HepG2 (cell line): ENCODE measurements around the gene CAPN9. TPM values are rescaled to one million over a fixed set of nuclear protein-coding genes. Genes with fewer than 3 reads are reported as not detected.

Experiments used
- ATAC-seq: fragments of 200-7000 bp; cut with Tn5 transposase; 3 replicates; pipeline ENCODE4 v1.9.1; 2020; ENCODE audit warnings: mild to moderate bottlenecking, moderate library complexity
- BruUV-seq: library from RNA; stranded (reverse); fragments of 400-500 nt; replicated peaks from 2 replicates; lab custom pipeline; 2021; lab: Mats Ljungman, UMichigan
- CTCF ChIA-PET: fragments of 300-600 bp; formaldehyde crosslinking; extraction: SDS; loops from one replicate; lab custom pipeline; 2021; ENCODE audit warnings: low total read pairs, inconsistent platforms, low intra/inter-chr PET ratio; lab: Yijun Ruan, JAX
- POLR2A ChIA-PET: fragments of 350-600 bp; sonication (Branson Sonifier 250); formaldehyde crosslinking; loops from one replicate; lab custom pipeline; 2020; ENCODE audit warnings: antibody characterized with exemption, inconsistent platforms; lab: Yijun Ruan, JAX
- DNase-seq: peaks from one replicate; pipeline ENCODE4 v3.0.0-alpha.2; 2015; ENCODE audit warnings: low spot score
- FAIRE-seq: peaks from 3 replicates; lab custom pipeline; 2011; peaks lifted over from hg19 to GRCh38; lab: Jason Lieb, UNC
- H2AFZ ChIP-seq: one replicate; pipeline ENCODE4 v1.6.1; 2011; ENCODE audit warnings: low read length, inconsistent platforms
- H3K27ac ChIP-seq: fragments of 300-600 bp; 3 replicates; pipeline ENCODE4 v1.8.0; 2011; ENCODE audit warnings: mixed run types, mild to moderate bottlenecking, mixed read lengths, low read length, inconsistent platforms; ENCODE audit not compliant: insufficient read depth; ENCODE audit errors: extremely low read length
- H3K27me3 ChIP-seq, 2 experiments: fragments of 200-600 bp in 1 of 2; 2 replicates in 1 of 2; 3 replicates in 1 of 2; pipeline versions ENCODE4 v1.6.0 to v1.8.0; 2011; ENCODE audit warnings: low read length in 2 of 2, mild to moderate bottlenecking in 2 of 2, moderate library complexity in 2 of 2, inconsistent platforms in 1 of 2; ENCODE audit not compliant: insufficient read depth in 2 of 2, control insufficient read depth in 1 of 2
- H3K36me3 ChIP-seq, 2 experiments: fragments of 200-600 bp in 1 of 2; replicated peaks in 1 of 2; 2 replicates in 1 of 2; 3 replicates in 1 of 2; pipeline versions ENCODE4 v1.5.1 to v1.8.0; 2011; ENCODE audit warnings: low read length in 2 of 2, inconsistent platforms in 1 of 2; ENCODE audit not compliant: insufficient read depth in 2 of 2, control insufficient read depth in 1 of 2
- H3K4me1 ChIP-seq: 2 replicates; pipeline ENCODE4 v1.5.1; 2012; ENCODE audit warnings: low read length, inconsistent platforms; ENCODE audit not compliant: insufficient read depth
- H3K4me2 ChIP-seq: 2 replicates; pipeline ENCODE4 v1.6.0; 2011; ENCODE audit warnings: low read depth, low read length, inconsistent platforms
- H3K4me3 ChIP-seq, 3 experiments: fragments of 200-600 bp in 1 of 3; sonication (generic), shearing (Covaris generic) in 1 of 3; replicated peaks in 1 of 3; 2 replicates each; pipeline ENCODE4 v1.5.1; 2011 to 2016; ENCODE audit warnings: low read length in 3 of 3, inconsistent platforms in 2 of 3, low read depth in 2 of 3, mild to moderate bottlenecking in 2 of 3, control low read depth in 1 of 3, mixed read lengths in 1 of 3; ENCODE audit not compliant: insufficient read depth in 1 of 3
- H3K79me2 ChIP-seq: one replicate; pipeline ENCODE4 v1.6.1; 2011; ENCODE audit warnings: low read length, inconsistent platforms; ENCODE audit not compliant: insufficient read depth
- H3K9ac ChIP-seq: 2 replicates; pipeline ENCODE4 v1.6.0; 2011; ENCODE audit warnings: mild to moderate bottlenecking, low read depth, low read length, inconsistent platforms; ENCODE audit not compliant: insufficient read depth
- H3K9me3 ChIP-seq: 2 replicates; pipeline ENCODE4 v1.5.1; 2012; ENCODE audit warnings: mild to moderate bottlenecking, low read length
- H4K20me1 ChIP-seq: 2 replicates; pipeline ENCODE4 v1.6.0; 2011; ENCODE audit warnings: inconsistent platforms, mild to moderate bottlenecking, low read length, moderate library complexity; ENCODE audit not compliant: insufficient read depth
- CEBPG ChIP-seq: IDR thresholded peaks from 2 replicates; pipeline ENCODE4 v1.6.1; 2016
- CHD4 ChIP-seq: fragments of 200-600 bp; sonication (generic); IDR thresholded peaks from 2 replicates; pipeline ENCODE4 v1.7.0; 2017; ENCODE audit warnings: mild to moderate bottlenecking, low read length, borderline replicate concordance
- DR1 ChIP-seq: sonication (generic); formaldehyde crosslinking; IDR thresholded peaks from 2 replicates; pipeline ENCODE4 v1.8.0; 2021; ENCODE audit warnings: mild to moderate bottlenecking, missing genetic modification reagents, inconsistent platforms
- GTF3A ChIP-seq: sonication (generic); formaldehyde crosslinking; conservative IDR thresholded peaks from 2 replicates; pipeline ENCODE4 v1.4.0; 2020; ENCODE audit warnings: mild to moderate bottlenecking, missing genetic modification reagents
- HDAC1 ChIP-seq: sonication (generic); formaldehyde crosslinking; IDR thresholded peaks from 2 replicates; pipeline ENCODE4 v1.5.1; 2020; ENCODE audit warnings: mild to moderate bottlenecking, missing genetic modification reagents
- IKZF4 ChIP-seq: sonication (generic); formaldehyde crosslinking; IDR thresholded peaks from 2 replicates; pipeline ENCODE4 v1.5.1; 2020; ENCODE audit warnings: borderline replicate concordance, mild to moderate bottlenecking, low read depth, missing genetic modification reagents; ENCODE audit errors: not compliant biosample characterization
- KDM2A ChIP-seq: sonication (generic); formaldehyde crosslinking; IDR thresholded peaks from 2 replicates; pipeline ENCODE4 v1.4.0; 2020; ENCODE audit warnings: low read depth, missing genetic modification reagents, borderline replicate concordance
- KLF11 ChIP-seq: IDR thresholded peaks from 2 replicates; pipeline ENCODE4 v1.6.1; 2016; ENCODE audit warnings: missing compliant biosample characterization
- MEF2D ChIP-seq: sonication (generic); formaldehyde crosslinking; IDR thresholded peaks from 2 replicates; pipeline ENCODE4 v1.5.1; 2020; ENCODE audit warnings: mild to moderate bottlenecking, missing genetic modification reagents
- NONO ChIP-seq, 2 experiments: fragments of 450-650 bp in 1 of 2; sonication (generic) in 1 of 2; formaldehyde crosslinking in 1 of 2; IDR thresholded peaks in 1 of 2; conservative IDR thresholded peaks in 1 of 2; 2 replicates each; pipeline versions ENCODE4 v1.6.1 to v1.8.0; 2017 to 2022; ENCODE audit warnings: mild to moderate bottlenecking in 1 of 2, missing genetic modification reagents in 1 of 2, moderate library complexity in 1 of 2
- POLR2AphosphoS5 ChIP-seq: IDR thresholded peaks from 2 replicates; pipeline ENCODE4 v1.6.1; 2012; ENCODE audit warnings: low read depth, low read length
- PRPF4 ChIP-seq: fragments of 200-400 bp; formaldehyde crosslinking; IDR thresholded peaks from 2 replicates; pipeline ENCODE4 v1.6.1; 2016; ENCODE audit warnings: low read length, low read depth; ENCODE audit not compliant: poor library complexity, severe bottlenecking
- RARA ChIP-seq: IDR thresholded peaks from 2 replicates; pipeline ENCODE4 v1.6.1; 2016; ENCODE audit warnings: missing genetic modification reagents, missing compliant biosample characterization
- ZC3H4 ChIP-seq: sonication (generic); formaldehyde crosslinking; IDR thresholded peaks from 2 replicates; pipeline ENCODE4 v1.4.0; 2020; ENCODE audit warnings: missing genetic modification reagents, borderline replicate concordance
- ZKSCAN5 ChIP-seq: sonication (generic); formaldehyde crosslinking; IDR thresholded peaks from 2 replicates; pipeline ENCODE4 v1.5.1; 2020; ENCODE audit warnings: mild to moderate bottlenecking, missing genetic modification reagents
- ZNF260 ChIP-seq: sonication (generic); formaldehyde crosslinking; IDR thresholded peaks from 2 replicates; pipeline ENCODE4 v1.4.0; 2020; ENCODE audit warnings: missing genetic modification reagents, low read depth, mild to moderate bottlenecking, borderline replicate concordance
- ZNF282 ChIP-seq: fragments of 450-650 bp; IDR thresholded peaks from 2 replicates; pipeline ENCODE4 v1.6.1; 2018; ENCODE audit not compliant: partially characterized antibody
- ZNF3 ChIP-seq: IDR thresholded peaks from 2 replicates; pipeline ENCODE4 v1.7.0; 2017; ENCODE audit warnings: inconsistent platforms
- ZNF547 ChIP-seq: sonication (generic); formaldehyde crosslinking; IDR thresholded peaks from 2 replicates; pipeline ENCODE4 v1.5.1; 2020; ENCODE audit warnings: mild to moderate bottlenecking, missing genetic modification reagents
- ZNF772 ChIP-seq: sonication (generic); formaldehyde crosslinking; IDR thresholded peaks from 2 replicates; pipeline ENCODE4 v1.5.0; 2020; ENCODE audit warnings: mild to moderate bottlenecking, missing genetic modification reagents
- ZSCAN12 ChIP-seq: sonication (generic); formaldehyde crosslinking; IDR thresholded peaks from 2 replicates; pipeline ENCODE4 v1.9.0; 2021; ENCODE audit warnings: mild to moderate bottlenecking, missing genetic modification reagents
- ZSCAN22 ChIP-seq: sonication (generic); formaldehyde crosslinking; IDR thresholded peaks from 2 replicates; pipeline ENCODE4 v1.4.0; 2020; ENCODE audit warnings: mild to moderate bottlenecking, missing genetic modification reagents
- WGBS: methylation state at CpG from one replicate; pipeline ENCODE4 v1.1.6; 2017; ENCODE audit warnings: low lambda C conversion rate; 5-methylcytosine and 5-hydroxymethylcytosine counted together
- in situ Hi-C: cut with HindIII; loops from 2 replicates; pipeline ENCODE4 v1.10.0; 2017; ENCODE audit warnings: low pct_unique_long_range_greater_than_20kb; ENCODE audit not compliant: extremely low pct_ligation_motif_present
- intact Hi-C: fragments of 100-400 bp; cut with micrococcal nuclease; formaldehyde crosslinking; loops from one replicate; pipeline ENCODE4 v1.10.0; 2022; ENCODE audit not compliant: unreplicated experiment
- polyA plus RNA-seq, 8 experiments: library from polyadenylated mRNA; depleted of rRNA in 3 of 8; stranded (reverse) in 7 of 8; unstranded in 1 of 8; fragments of >200 nt; fragmentation: Illumina TruSeq in 4 of 8; extraction: Trizol in 4 of 8; gene quantifications; 2 replicates each; pipeline versions ENCODE4 v1.2.1 to v1.2.3, GENCODE V29; 2011 to 2016; ENCODE audit warnings: low read depth in 4 of 8, missing spikeins in 1 of 8, mixed read lengths in 1 of 8; ENCODE audit not compliant: insufficient read depth in 1 of 8
- total RNA-seq, 5 experiments: library from RNA; depleted of rRNA; stranded (reverse); fragments of >200 nt; fragmentation: Illumina TruSeq; extraction: Trizol; gene quantifications; 2 replicates each; pipeline ENCODE4 v1.2.3, GENCODE V29; 2016; ENCODE audit warnings: low read depth in 1 of 5
- TF ChIP-seq, protein P1 (sequence below): sonication (generic); formaldehyde crosslinking; IDR thresholded peaks from 2 replicates; pipeline ENCODE4 v1.8.1; 2023; ENCODE audit warnings: mild to moderate bottlenecking, moderate library complexity, missing genetic modification reagents
- TF ChIP-seq, protein P2 (sequence below), 2 experiments: sonication (generic) in 1 of 2; formaldehyde crosslinking in 1 of 2; IDR thresholded peaks; 2 replicates each; pipeline versions ENCODE4 v1.5.1 to v1.6.1; 2011 to 2020; ENCODE audit warnings: borderline replicate concordance in 1 of 2, low read depth in 1 of 2, low read length in 1 of 2, mild to moderate bottlenecking in 1 of 2, missing genetic modification reagents in 1 of 2, moderate library complexity in 1 of 2

CAPN9 gene
- total and polyA plus RNA-seq, 2 of the 13 experiments (the other 11 are each of a cell fraction or from before 2014, with no cell fraction given), result 0.04 to 0.31 TPM

DNA sequence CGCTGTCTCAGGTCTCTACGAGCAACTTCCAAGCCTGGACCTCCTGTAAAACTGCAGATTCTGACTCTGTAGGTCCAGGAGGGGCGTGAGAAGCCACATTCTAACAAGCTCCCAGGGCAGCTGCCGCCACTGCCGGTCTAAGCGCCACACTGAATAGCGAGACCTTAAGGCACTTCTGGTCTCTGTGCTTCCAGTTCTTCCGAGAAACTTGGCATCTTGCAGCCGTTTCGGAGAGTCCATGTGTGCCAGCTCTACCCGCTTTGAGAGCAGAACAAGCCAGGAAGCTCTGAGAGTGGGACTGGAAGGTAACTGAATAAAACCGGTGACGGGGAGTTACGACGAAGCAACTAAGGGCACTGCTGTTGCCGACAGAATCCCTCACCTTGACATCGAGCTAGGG, 45.8 kb upstream of the CAPN9 start:
- H3K9me3 ChIP-seq, result no peaks in the 10 kb centered on the region
- ChIA-PET CTCF (no interaction called here), POLR2A (interaction anchor here (1.0 to 5.3 kb wide), 4 partner anchors 11 to 52 kb away, joined by 3 to 94 read pairs (median 8); partner anchors contain the start of gene AGT)
- H3K4me3 ChIP-seq, result no peak overlapping the region
- no TSS peak for BruUV-seq
- 98% methylated on average over 17 of the region's 17 CpGs for WGBS
- peaks cover 11% of the 10 kb centered on the region for H3K79me2 ChIP-seq
- peak overlapping the region; percentile 89 for H3K27ac ChIP-seq
- peaks cover 72% of the 10 kb centered on the region for H3K4me1 ChIP-seq
- peak overlapping the region; percentile 53; the same call in 1 of the 2 replicates for H3K9ac ChIP-seq
- in situ Hi-C loops (loop anchor here (5.0 kb wide), 1 partner anchor 59 kb away; the partner anchor contains the start of gene COG2), intact Hi-C loops (no loop called here)
- DNase-seq (no peak), ATAC-seq (no peak), FAIRE-seq (no peak)
- H3K36me3 ChIP-seq, result peaks cover 14 to 32% of the 10 kb centered on the region in 2 experiments
- no peak overlapping the region for H2AFZ ChIP-seq
- no peaks in the 10 kb centered on the region for H3K27me3 ChIP-seq
- peak overlapping the region; percentile 45; the same call in 1 of the 2 replicates for H3K4me2 ChIP-seq
- peaks cover 33% of the 10 kb centered on the region; the same call in 1 of the 2 replicates for H4K20me1 ChIP-seq
- TF ChIP-seq ZNF547 (CRISPR knock-in tag), result no peak
- TF ChIP-seq RARA (CRISPR knock-in tag), result no peak
- no peak for TF ChIP-seq ZNF282
- TF ChIP-seq ZNF260 (CRISPR knock-in tag), result no peak
- no peak for TF ChIP-seq NONO (IDR thresholded peaks at IDR 0.05)
- TF ChIP-seq NONO (CRISPR knock-in tag; conservative IDR thresholded peaks at IDR 0.05), result 0 out of 2 replicates have a peak, but pooled peaks have one; percentile 10
- TF ChIP-seq ZNF772, result no peak
- no peak for TF ChIP-seq DR1
- no peak for TF ChIP-seq ZSCAN22 (CRISPR knock-in tag)
- TF ChIP-seq CHD4, result no peak
- peak; percentile 65 for TF ChIP-seq POLR2AphosphoS5
- TF ChIP-seq KLF11 (CRISPR knock-in tag), result no peak
- TF ChIP-seq KDM2A (CRISPR knock-in tag), result peak; percentile 27; the same call in 1 of the 2 replicates
- TF ChIP-seq HDAC1 (CRISPR knock-in tag), result no peak
- no peak for TF ChIP-seq ZKSCAN5
- TF ChIP-seq, protein P1, sequence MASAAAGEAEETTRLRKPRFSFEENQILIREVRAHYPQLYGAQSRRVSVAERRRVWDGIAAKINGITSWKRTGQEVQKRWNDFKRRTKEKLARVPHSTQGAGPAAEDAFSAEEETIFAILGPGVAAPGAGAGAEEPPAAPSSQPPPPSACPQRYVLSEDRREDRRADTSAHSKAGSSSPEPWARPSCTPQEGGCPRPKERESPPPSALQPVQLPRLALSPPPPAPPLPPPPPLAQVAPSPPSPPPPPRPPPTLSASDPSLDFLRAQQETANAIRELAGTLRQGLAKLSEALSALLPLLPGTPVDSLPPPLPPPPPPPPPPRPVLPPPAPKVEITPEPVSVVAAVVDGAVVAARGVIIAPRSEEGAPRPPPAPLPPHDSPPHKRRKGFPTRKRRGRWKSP (CRISPR knock-in tag), result 0 out of 2 replicates have a peak, but pooled peaks have one; percentile 7
- peak; percentile 22 for TF ChIP-seq PRPF4
- peak; percentile 23; the same call in 1 of the 2 replicates for TF ChIP-seq ZC3H4
- no peak for TF ChIP-seq CEBPG (CRISPR knock-in tag)
- no peak for TF ChIP-seq MEF2D (CRISPR knock-in tag)
- no peak for TF ChIP-seq GTF3A (CRISPR knock-in tag)
- no peak for TF ChIP-seq ZSCAN12 (CRISPR knock-in tag)
- TF ChIP-seq, protein P2, sequence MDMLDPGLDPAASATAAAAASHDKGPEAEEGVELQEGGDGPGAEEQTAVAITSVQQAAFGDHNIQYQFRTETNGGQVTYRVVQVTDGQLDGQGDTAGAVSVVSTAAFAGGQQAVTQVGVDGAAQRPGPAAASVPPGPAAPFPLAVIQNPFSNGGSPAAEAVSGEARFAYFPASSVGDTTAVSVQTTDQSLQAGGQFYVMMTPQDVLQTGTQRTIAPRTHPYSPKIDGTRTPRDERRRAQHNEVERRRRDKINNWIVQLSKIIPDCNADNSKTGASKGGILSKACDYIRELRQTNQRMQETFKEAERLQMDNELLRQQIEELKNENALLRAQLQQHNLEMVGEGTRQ (IDR thresholded peaks at IDR 0.05; ENCODE audit: low read depth, low read length), result no peak
- TF ChIP-seq, protein P2 (CRISPR knock-in tag; IDR thresholded peaks at IDR 0.05; ENCODE audit: borderline replicate concordance), result no peak
- no peak for TF ChIP-seq IKZF4 (CRISPR knock-in tag)
- TF ChIP-seq ZNF3, result no peak
